Stimulated activated CD8-positive, alpha-beta memory T cell treated with anti-CD3 and anti-CD28 coated beads, Interleukin-4, amount 100 ng/mL, for 4 hours (primary cell): ENCODE data around the gene APOA4.
A peak's percentile ranks its signal among the peaks of the same experiment; 100 is the strongest.
"Not testable (repeated sequence)": the region's sequence is repeated elsewhere in the genome, so short reads cannot be mapped to it uniquely, and the experiment has no call there.

Experiments
- DNase-seq, 2 donors: peaks; one replicate each; pipeline ENCODE4 v3.0.0-alpha.2; 2020; ENCODE audit warnings: low read depth in 2 of 2, low spot score in 1 of 2

Gene APOA4

GRCh38 chr11:116804001-116804400, 19.1 kb downstream of the APOA4 start:
- DNase-seq = no peak

- DNase-seq = not testable (repeated sequence)
Measured at GRCh38 chr11:116801662-116802061, 21.4 kb downstream of the APOA4 start.

GRCh38 chr11:116800610-116801009, 22.5 kb downstream of the APOA4 start:
- DNase-seq = no peak

GRCh38 chr11:116798368-116798767, 24.7 kb downstream of the APOA4 start:
- no peak for DNase-seq

- no peak for DNase-seq
Measured at GRCh38 chr11:116797816-116798215, 25.3 kb downstream of the APOA4 start.

GRCh38 chr11:116796548-116796947, 26.6 kb downstream of the APOA4 start:
- DNase-seq = no peak

GRCh38 chr11:116794851-116795250, 28.3 kb downstream of the APOA4 start:
- DNase-seq = no peak

- DNase-seq = no peak
Measured at GRCh38 chr11:116793772-116794097, 29.4 kb downstream of the APOA4 start.

- DNase-seq = no peak
Measured at GRCh38 chr11:116792869-116793771, 30.0 kb downstream of the APOA4 start.

- DNase-seq = no peak
Measured at GRCh38 chr11:116792144-116792868, 30.8 kb downstream of the APOA4 start.

- DNase-seq = no peak
Measured at GRCh38 chr11:116791813-116792143, 31.3 kb downstream of the APOA4 start, which contains the start of gene APOA5. Gene APOA5, minus strand, starts transcription at chr11:116791879. Its CDS starts 19 bp downstream, at chr11:116791860.

GRCh38 chr11:116791002-116791812, 31.9 kb downstream of the APOA4 start:
- peak; percentile 36 to 57 for DNase-seq

GRCh38 chr11:116790167-116791001, 32.7 kb downstream of the APOA4 start:
- no peak for DNase-seq

- DNase-seq = no peak
Measured at GRCh38 chr11:116788975-116789374, 34.1 kb downstream of the APOA4 start.

GRCh38 chr11:116788534-116788933, 34.6 kb downstream of the APOA4 start:
- DNase-seq = no peak

GRCh38 chr11:116787786-116788486, 35.2 kb downstream of the APOA4 start, which contains the start of gene ZPR1:
Gene ZPR1, minus strand, starts transcription at chr11:116788023. Its CDS starts 33 bp downstream, at chr11:116787990.
- peak; percentile 61 to 69 for DNase-seq

GRCh38 chr11:116787436-116787785, 35.7 kb downstream of the APOA4 start:
- no peak for DNase-seq

- no peak for DNase-seq
Measured at GRCh38 chr11:116786966-116787365, 36.1 kb downstream of the APOA4 start.

GRCh38 chr11:116786326-116786725, 36.8 kb downstream of the APOA4 start:
- DNase-seq = no peak

- DNase-seq = no peak
Measured at GRCh38 chr11:116782728-116783127, 40.4 kb downstream of the APOA4 start.
